RWPE1 (cell line): ENCODE measurements around the gene C3orf33.

Source experiments
- CTCF ChIA-PET: fragments of 350-600 bp; sonication (Branson Sonifier 250); formaldehyde crosslinking; extraction: SDS; loops from one replicate; lab custom pipeline; 2021; lab: Yijun Ruan, JAX
- POLR2A ChIA-PET: fragments of 400-600 bp; formaldehyde crosslinking; extraction: SDS; loops from one replicate; lab custom pipeline; 2020; ENCODE audit warnings: antibody characterized with exemption; ENCODE audit not compliant: low non-redundant PET; lab: Yijun Ruan, JAX
- DNase-seq: peaks from one replicate; pipeline ENCODE4 v3.0.0; 2012; ENCODE audit warnings: low spot score
- H3K27ac ChIP-seq: fragments of 450-650 bp; 2 replicates; pipeline ENCODE4 v1.5.1; 2017
- CTCF ChIP-seq: fragments of 450-650 bp; conservative IDR thresholded peaks from 2 replicates; pipeline ENCODE4 v1.5.1; 2017; ENCODE audit warnings: low read depth, mild to moderate bottlenecking

Gene C3orf33

GRCh38 chr3:155739154-155739553 lies 66.9 kb downstream of the C3orf33 start:
- ChIA-PET CTCF (no interaction called here), POLR2A (no interaction called here)
- no peak for DNase-seq
- no peak overlapping the region for H3K27ac ChIP-seq
- TF ChIP-seq CTCF = no peak

GRCh38 chr3:155738580-155739076 lies 67.5 kb downstream of the C3orf33 start:
- no peak for TF ChIP-seq CTCF
- DNase-seq = no peak
- POLR2A ChIA-PET = no interaction called here
- no peak overlapping the region for H3K27ac ChIP-seq
- CTCF ChIA-PET = no interaction called here

- H3K27ac ChIP-seq = no peak overlapping the region
- ChIA-PET CTCF (no interaction called here), POLR2A (no interaction called here)
- no peak for DNase-seq
- TF ChIP-seq CTCF = no peak
These were observed 68.1 kb downstream of the C3orf33 start for GRCh38 chr3:155737844-155738460.

GRCh38 chr3:155736381-155736780 lies 69.7 kb downstream of the C3orf33 start:
- ChIA-PET CTCF (interaction anchor here (0.6 kb wide), 1 partner anchor 1233 kb away, joined by 3 read pairs; no protein-coding TSS in a partner anchor), POLR2A (no interaction called here)
- TF ChIP-seq CTCF = no peak
- no peak for DNase-seq
- H3K27ac ChIP-seq = no peak overlapping the region

- CTCF ChIA-PET = no interaction called here
- TF ChIP-seq CTCF = no peak
- POLR2A ChIA-PET = no interaction called here
- no peak overlapping the region for H3K27ac ChIP-seq
- no peak for DNase-seq
These were observed 75.2 kb downstream of the C3orf33 start for GRCh38 chr3:155730843-155731242.

- H3K27ac ChIP-seq = no peak overlapping the region
- POLR2A ChIA-PET = interaction anchor here (0.6 kb wide), 1 partner anchor 22 kb away, joined by 3 read pairs; no protein-coding TSS in a partner anchor
- no peak for TF ChIP-seq CTCF
- no peak for DNase-seq
- CTCF ChIA-PET = no interaction called here
These were observed 78.2 kb downstream of the C3orf33 start for GRCh38 chr3:155727836-155728235.
